HCT116 (cell line): ENCODE measurements around the gene CRK. TPM values are rescaled to one million over a fixed set of nuclear protein-coding genes. Genes with fewer than 3 reads are reported as not detected.

Source experiments
- ATAC-seq: fragments of 200-7000 bp; cut with Tn5 transposase; 2 replicates; pipeline ENCODE4 v1.9.1; 2020; ENCODE audit warnings: mild to moderate bottlenecking, moderate library complexity
- BruUV-seq: library from RNA; stranded (reverse); fragments of 400-500 nt; replicated peaks from 2 replicates; lab custom pipeline; 2021; lab: Mats Ljungman, UMichigan
- CTCF ChIA-PET: fragments of 300-600 bp; sonication (Branson Sonifier 250); formaldehyde crosslinking; loops from one replicate; lab custom pipeline; 2021; ENCODE audit warnings: antibody characterized with exemption; lab: Charles Lee
- POLR2A ChIA-PET: fragments of 300-600, 350-600 bp; sonication (Branson Sonifier 250); formaldehyde crosslinking; loops from one replicate; lab custom pipeline; 2021; ENCODE audit warnings: antibody characterized with exemption; lab: Charles Lee
- RAD21 ChIA-PET, 2 experiments: fragments of 300-600 bp; sonication (Branson Sonifier 250); formaldehyde crosslinking; loops; one replicate each; lab custom pipeline; 2023; ENCODE audit warnings: low total read pairs in 2 of 2; ENCODE audit not compliant: uncharacterized antibody in 2 of 2, unreplicated experiment in 2 of 2, low non-redundant PET in 1 of 2; lab: Charles Lee
- DNase-seq: peaks from one replicate; pipeline ENCODE4 v3.0.0-alpha.2; 2010; ENCODE audit warnings: low read depth, low spot score
- H2AFZ ChIP-seq: fragments of 200-600 bp; shearing (Covaris generic), sonication (generic); 2 replicates; pipeline ENCODE4 v1.6.1; 2017; ENCODE audit warnings: low read depth, mixed run types, mixed read lengths, antibody characterized with exemption, low read length; ENCODE audit not compliant: poor library complexity, severe bottlenecking
- H3K27ac ChIP-seq: 2 replicates; pipeline ENCODE4 v1.5.1; 2012; ENCODE audit warnings: low read depth, low read length
- H3K27me3 ChIP-seq: fragments of 200-600 bp; sonication (generic); 2 replicates; pipeline ENCODE4 v1.6.1; 2016; ENCODE audit warnings: mixed run types, low read length, mixed read lengths; ENCODE audit not compliant: insufficient read depth
- H3K36me3 ChIP-seq, 2 experiments: fragments of 200-500 bp in 1 of 2; fragments of 200-600 bp in 1 of 2; sonication (Bioruptor generic) in 1 of 2; sonication (generic) in 1 of 2; 2 replicates each; pipeline versions ENCODE4 v1.5.1 to v1.6.1; 2014 to 2016; ENCODE audit warnings: low read length in 2 of 2, inconsistent platforms in 1 of 2, mixed read lengths in 1 of 2, mixed run types in 1 of 2; ENCODE audit not compliant: insufficient read depth in 2 of 2, control insufficient read depth in 1 of 2
- H3K4me1 ChIP-seq, 2 experiments: fragments of 200-600 bp in 1 of 2; sonication (generic) in 1 of 2; 2 replicates each; pipeline versions ENCODE4 v1.5.1 to v1.6.1; 2012 to 2017; ENCODE audit warnings: low read length in 2 of 2, inconsistent platforms in 1 of 2, mild to moderate bottlenecking in 1 of 2, mixed read lengths in 1 of 2, mixed run types in 1 of 2, moderate library complexity in 1 of 2; ENCODE audit not compliant: insufficient read depth in 2 of 2, control insufficient read depth in 1 of 2
- H3K4me2 ChIP-seq: fragments of 200-600 bp; sonication (generic); 2 replicates; pipeline ENCODE4 v1.6.1; 2017; ENCODE audit warnings: mixed run types, low read length, mixed read lengths
- H3K4me3 ChIP-seq, 2 experiments: fragments of 200-600 bp in 1 of 2; sonication (generic) in 1 of 2; replicated peaks in 1 of 2; 2 replicates each; pipeline ENCODE4 v1.5.1; 2011 to 2016; ENCODE audit warnings: low read length in 2 of 2, control low read depth in 1 of 2, low read depth in 1 of 2, mild to moderate bottlenecking in 1 of 2, mixed read lengths in 1 of 2, mixed run types in 1 of 2
- H3K79me2 ChIP-seq: fragments of 200-600 bp; sonication (generic); 2 replicates; pipeline ENCODE4 v1.6.1; 2017; ENCODE audit warnings: mild to moderate bottlenecking, mixed run types, low read length, moderate library complexity, mixed read lengths; ENCODE audit not compliant: insufficient read depth
- H3K9ac ChIP-seq: fragments of 200-600 bp; sonication (generic); 2 replicates; pipeline ENCODE4 v1.6.1; 2016; ENCODE audit warnings: low read length, mixed read lengths
- H3K9me2 ChIP-seq: fragments of 200-600 bp; sonication (generic), shearing (Covaris generic); 2 replicates; pipeline ENCODE4 v1.6.1; 2017; ENCODE audit warnings: mixed run types, mild to moderate bottlenecking, moderate library complexity; ENCODE audit not compliant: insufficient read depth
- H3K9me3 ChIP-seq, 2 experiments: fragments of 200-500 bp in 1 of 2; fragments of 200-600 bp in 1 of 2; sonication (Bioruptor generic) in 1 of 2; sonication (generic) in 1 of 2; 2 replicates each; pipeline ENCODE4 v1.6.1; 2014 to 2017; ENCODE audit warnings: low read length in 2 of 2, mixed read lengths in 2 of 2, inconsistent platforms in 1 of 2, low read depth in 1 of 2, mild to moderate bottlenecking in 1 of 2, mixed run types in 1 of 2, moderate library complexity in 1 of 2; ENCODE audit not compliant: control insufficient read depth in 1 of 2, insufficient read depth in 1 of 2
- H4K20me1 ChIP-seq: fragments of 200-600 bp; sonication (generic), shearing (Covaris generic); 2 replicates; pipeline ENCODE4 v1.6.1; 2017; ENCODE audit warnings: mixed run types, mild to moderate bottlenecking, moderate library complexity; ENCODE audit not compliant: insufficient read depth
- CBX3 ChIP-seq: IDR thresholded peaks from 2 replicates; pipeline ENCODE4 v1.6.1; 2012; ENCODE audit warnings: low read depth
- EGR1 ChIP-seq: IDR thresholded peaks from 2 replicates; pipeline ENCODE4 v1.6.1; 2012; ENCODE audit warnings: low read depth
- ELF1 ChIP-seq: IDR thresholded peaks from 2 replicates; pipeline ENCODE4 v1.6.1; 2012; ENCODE audit warnings: low read depth, borderline replicate concordance
- EZH2phosphoT487 ChIP-seq: fragments of 200-600 bp; IDR thresholded peaks from 2 replicates; pipeline ENCODE4 v1.6.1; 2018; ENCODE audit warnings: antibody characterized with exemption, borderline replicate concordance
- FOSL1 ChIP-seq: IDR thresholded peaks from 2 replicates; pipeline ENCODE4 v1.6.1; 2012; ENCODE audit warnings: low read depth
- POLR2A ChIP-seq: IDR thresholded peaks from 2 replicates; pipeline ENCODE4 v1.7.0; 2011; ENCODE audit warnings: borderline replicate concordance; ENCODE audit not compliant: insufficient read depth, insufficient read length; ENCODE audit errors: extremely low read depth
- POLR2AphosphoS5 ChIP-seq: IDR thresholded peaks from 2 replicates; pipeline ENCODE4 v1.6.1; 2011; ENCODE audit warnings: mild to moderate bottlenecking, low read depth, low read length, moderate library complexity
- SP1 ChIP-seq: IDR thresholded peaks from 2 replicates; pipeline ENCODE4 v1.6.1; 2012; ENCODE audit warnings: low read depth
- SRF ChIP-seq: IDR thresholded peaks from 2 replicates; pipeline ENCODE4 v1.6.1; 2012; ENCODE audit warnings: low read depth
- intact Hi-C: fragments of 100-400 bp; cut with micrococcal nuclease; formaldehyde crosslinking; loops from 2 replicates; pipeline ENCODE4 v1.10.0; 2022
- total RNA-seq: library from RNA; stranded (reverse); gene quantifications from one replicate; pipeline ENCODE4 v1.2.1, GENCODE V29; 2021; ENCODE audit not compliant: unreplicated experiment
- TF ChIP-seq, protein P1 (sequence below): IDR thresholded peaks from 2 replicates; pipeline ENCODE4 v1.6.1; 2012

CRK gene
- total RNA-seq, 1 experiment from 2014 or later = 55.5 TPM

DNA sequence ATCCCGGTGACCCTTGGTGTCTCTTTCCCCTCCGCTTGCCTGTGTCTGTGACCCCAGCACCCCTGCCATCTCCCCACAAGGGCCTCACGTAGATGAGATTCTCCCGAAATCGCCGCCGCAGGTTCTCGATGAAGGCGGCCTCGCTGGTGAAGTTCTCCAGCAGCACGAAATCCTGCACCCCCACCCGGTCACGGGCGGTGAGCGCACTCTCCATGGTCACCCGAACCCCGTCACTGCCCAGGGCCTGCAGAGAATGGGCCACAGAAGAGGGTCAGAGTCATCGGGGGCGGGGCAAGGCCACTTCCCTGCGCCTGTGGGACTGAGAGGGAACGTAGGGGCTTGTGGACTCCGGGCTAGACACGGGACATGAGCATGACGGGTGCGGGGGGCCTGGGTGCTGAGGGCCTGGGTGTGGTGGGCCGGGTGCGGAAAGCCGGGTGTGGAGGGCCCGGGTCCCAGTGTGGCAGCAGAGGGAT is 28.1 kb upstream of the CRK start:
- peaks cover 14 to 43% of the 10 kb centered on the region in 2 experiments for H3K4me1 ChIP-seq
- H3K79me2 ChIP-seq = peaks cover 38% of the 10 kb centered on the region
- intact Hi-C loops = loop anchor here (10.0 kb wide), 1 partner anchor 151 kb away; no protein-coding TSS in a partner anchor
- H3K9ac ChIP-seq = peak overlapping the region; percentile 30
- TF ChIP-seq EZH2phosphoT487 = no peak
- 0 out of 2 replicates have a peak, but pooled peaks have one; percentile 11 for TF ChIP-seq POLR2AphosphoS5
- ChIA-PET CTCF (interaction anchor here (0.9 kb wide), 1 partner anchor 146 kb away, joined by 3 read pairs; no protein-coding TSS in a partner anchor), POLR2A (interaction anchor here (1.9 kb wide), 1 partner anchor 22 kb away, joined by 16 read pairs; no protein-coding TSS in a partner anchor), RAD21 (no interaction called here)
- peak overlapping the region; percentile 34 to 71 for H3K4me3 ChIP-seq
- H3K9me2 ChIP-seq = no peaks in the 10 kb centered on the region
- no peaks in the 10 kb centered on the region for H3K27me3 ChIP-seq
- no peaks in the 10 kb centered on the region for H4K20me1 ChIP-seq
- ATAC-seq (no peak), DNase-seq (no peak)
- no TSS peak for BruUV-seq
- peak overlapping the region; percentile 97 for H3K27ac ChIP-seq
- no peak overlapping the region for H2AFZ ChIP-seq
- H3K9me3 ChIP-seq = no peaks in the 10 kb centered on the region
- H3K36me3 ChIP-seq = peaks cover 18 to 26% of the 10 kb centered on the region in 2 experiments; a peak in 3 of 4 replicates
- H3K4me2 ChIP-seq = peak overlapping the region; percentile 81

GRCh38 chr17:1482680-1483079 is 26.6 kb upstream of the CRK start:
- no TSS peak for BruUV-seq
- Histone ChIP-seq H4K20me1 (no peaks in the 10 kb centered on the region), H3K27me3 (no peaks in the 10 kb centered on the region), H3K4me1 (peaks cover 6 to 31% of the 10 kb centered on the region in 2 experiments), H3K9me2 (no peaks in the 10 kb centered on the region), H3K9me3 (no peaks in the 10 kb centered on the region), H3K4me3 (no peak overlapping the region), H2AFZ (no peak overlapping the region), H3K79me2 (peaks cover 30% of the 10 kb centered on the region), H3K9ac (no peak overlapping the region), H3K4me2 (no peak overlapping the region), H3K36me3 (peaks cover 19 to 37% of the 10 kb centered on the region in 2 experiments; a peak in 3 of 4 replicates), H3K27ac (no peak overlapping the region; the same call in 1 of the 2 replicates)
- ChIA-PET CTCF (no interaction called here), RAD21 (no interaction called here), POLR2A (no interaction called here)
- DNase-seq = no peak
- intact Hi-C loops = loop anchor here (10.0 kb wide), 1 partner anchor 152 kb away; no protein-coding TSS in a partner anchor
- TF ChIP-seq ELF1 (no peak), POLR2A (no peak), EGR1 (no peak), CBX3 (no peak), FOSL1 (no peak), SRF (no peak), SP1 (no peak)
- TF ChIP-seq, protein P1, sequence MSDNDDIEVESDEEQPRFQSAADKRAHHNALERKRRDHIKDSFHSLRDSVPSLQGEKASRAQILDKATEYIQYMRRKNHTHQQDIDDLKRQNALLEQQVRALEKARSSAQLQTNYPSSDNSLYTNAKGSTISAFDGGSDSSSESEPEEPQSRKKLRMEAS = no peak
- ATAC-seq = no peak
